Breast epithelium (tissue), 4 donors: ENCODE data around the gene MTHFD2L. TPM values are rescaled to one million over a fixed set of nuclear protein-coding genes. Genes with fewer than 3 reads are reported as not detected.

Source experiments
- DNase-seq, 2 donors: peaks; one replicate each; pipeline ENCODE4 v3.0.0-alpha.2; 2019; ENCODE audit warnings: low spot score in 2 of 2
- H3K27ac ChIP-seq, 2 donors: fragments of 200-600 bp; sonication (generic) in 1 of 2; one replicate each; pipeline ENCODE4 v1.5.1; 2016 to 2019; ENCODE audit warnings: mild to moderate bottlenecking in 1 of 2
- H3K27me3 ChIP-seq, 2 donors: fragments of 200-600 bp; sonication (generic) in 1 of 2; one replicate each; pipeline versions ENCODE4 v1.5.1 to v1.6.0; 2017 to 2019; ENCODE audit warnings: control low read depth in 1 of 2, mild to moderate bottlenecking in 1 of 2
- H3K36me3 ChIP-seq: fragments of 200-600 bp; one replicate; pipeline ENCODE4 v1.5.1; 2019
- H3K4me1 ChIP-seq, 2 donors: fragments of 200-600 bp; sonication (generic); one replicate each; pipeline ENCODE4 v1.5.1; 2016 to 2019; ENCODE audit warnings: control low read depth in 1 of 2
- H3K4me3 ChIP-seq, 3 donors: fragments of 200-600 bp; sonication (generic); 1 replicate in 2 of 3; 2 replicates in 1 of 3; pipeline ENCODE4 v1.5.1; 2016 to 2019; ENCODE audit warnings: mild to moderate bottlenecking in 3 of 3, moderate library complexity in 2 of 3
- H3K9me3 ChIP-seq, 2 donors: fragments of 200-600 bp; sonication (generic) in 1 of 2; one replicate each; pipeline ENCODE4 v1.5.1; 2016 to 2019; ENCODE audit warnings: control low read depth in 1 of 2
- CTCF ChIP-seq, 3 donors: fragments of 450-650 bp; IDR thresholded peaks; one replicate each; pipeline ENCODE4 v1.5.1; 2016 to 2017; ENCODE audit warnings: antibody characterized with exemption in 3 of 3, mild to moderate bottlenecking in 3 of 3, moderate library complexity in 3 of 3
- POLR2A ChIP-seq: fragments of 450-650 bp; IDR thresholded peaks from one replicate; pipeline ENCODE4 v1.6.1; 2016; ENCODE audit warnings: antibody characterized with exemption, mild to moderate bottlenecking, moderate library complexity
- POLR2AphosphoS5 ChIP-seq, 3 donors: sonication (generic); formaldehyde crosslinking; IDR thresholded peaks; one replicate each; pipeline ENCODE4 v1.6.1; 2017; ENCODE audit warnings: antibody characterized with exemption in 3 of 3
- intact Hi-C: fragments of 100-400 bp; cut with DNase I; formaldehyde crosslinking; loops from one replicate; pipeline ENCODE4 v1.15.1; 2023; ENCODE audit warnings: low total_unique reads
- total RNA-seq, 3 donors: library from RNA; depleted of rRNA; stranded (reverse); fragments of >200 nt; gene quantifications; one replicate each; pipeline ENCODE4 v1.1.0, GENCODE V29; 2016

The MTHFD2L gene
- total RNA-seq, 3 donors from 2014 or later, result 20.5 to 48.1 (median 29.2) TPM

- intact Hi-C loops, result no loop called here
Measured at GRCh38 chr4:74252933-74253332, 95.0 kb downstream of the MTHFD2L start.

GRCh38 chr4:74254386-74254785, 96.5 kb downstream of the MTHFD2L start:
- Histone ChIP-seq H3K9me3 (peaks cover 5 to 14% of the 10 kb centered on the region in 2 donors), H3K27me3 (no peaks in the 10 kb centered on the region), H3K4me1 (no peaks in the 10 kb centered on the region), H3K4me3 (no peak overlapping the region), H3K36me3 (no peaks in the 10 kb centered on the region), H3K27ac (no peak overlapping the region)
- TF ChIP-seq CTCF (IDR thresholded peaks at IDR 0.05), result no peak
- TF ChIP-seq POLR2AphosphoS5 (IDR thresholded peaks at IDR 0.05), result no peak
- no peak for DNase-seq
- intact Hi-C loops, result no loop called here

More at GRCh38 chr4:74252933-74253332, 95.0 kb downstream of the MTHFD2L start:
- Histone ChIP-seq H3K9me3 (peaks cover 5 to 14% of the 10 kb centered on the region in 2 donors), H3K4me3 (no peak overlapping the region), H3K27me3 (no peaks in the 10 kb centered on the region), H3K27ac (no peak overlapping the region), H3K4me1 (no peaks in the 10 kb centered on the region), H3K36me3 (no peaks in the 10 kb centered on the region)
- TF ChIP-seq POLR2A, result no peak
- TF ChIP-seq CTCF (IDR thresholded peaks at IDR 0.05), result no peak
- TF ChIP-seq POLR2AphosphoS5 (IDR thresholded peaks at IDR 0.05), result no peak
- DNase-seq, result no peak

- Histone ChIP-seq H3K9me3 (peaks cover 5 to 14% of the 10 kb centered on the region in 2 donors), H3K4me3 (no peak overlapping the region), H3K27ac (no peak overlapping the region), H3K4me1 (no peaks in the 10 kb centered on the region), H3K36me3 (no peaks in the 10 kb centered on the region), H3K27me3 (no peaks in the 10 kb centered on the region)
- intact Hi-C loops, result no loop called here
- no peak for DNase-seq
- no peak for TF ChIP-seq POLR2AphosphoS5 (IDR thresholded peaks at IDR 0.05)
- no peak for TF ChIP-seq CTCF (IDR thresholded peaks at IDR 0.05)
- no peak for TF ChIP-seq POLR2A
Measured at GRCh38 chr4:74255096-74255495, 97.2 kb downstream of the MTHFD2L start.

GRCh38 chr4:74258963-74259362, 101.0 kb downstream of the MTHFD2L start:
- Histone ChIP-seq H3K36me3 (no peaks in the 10 kb centered on the region), H3K4me1 (no peaks in the 10 kb centered on the region), H3K27ac (no peak overlapping the region), H3K9me3 (no peaks in the 10 kb centered on the region), H3K27me3 (no peaks in the 10 kb centered on the region), H3K4me3 (no peak overlapping the region)
- DNase-seq, result no peak
- TF ChIP-seq CTCF (IDR thresholded peaks at IDR 0.05), result no peak
- TF ChIP-seq POLR2A, result no peak
- TF ChIP-seq POLR2AphosphoS5 (IDR thresholded peaks at IDR 0.05), result no peak
- intact Hi-C loops, result no loop called here

DNA sequence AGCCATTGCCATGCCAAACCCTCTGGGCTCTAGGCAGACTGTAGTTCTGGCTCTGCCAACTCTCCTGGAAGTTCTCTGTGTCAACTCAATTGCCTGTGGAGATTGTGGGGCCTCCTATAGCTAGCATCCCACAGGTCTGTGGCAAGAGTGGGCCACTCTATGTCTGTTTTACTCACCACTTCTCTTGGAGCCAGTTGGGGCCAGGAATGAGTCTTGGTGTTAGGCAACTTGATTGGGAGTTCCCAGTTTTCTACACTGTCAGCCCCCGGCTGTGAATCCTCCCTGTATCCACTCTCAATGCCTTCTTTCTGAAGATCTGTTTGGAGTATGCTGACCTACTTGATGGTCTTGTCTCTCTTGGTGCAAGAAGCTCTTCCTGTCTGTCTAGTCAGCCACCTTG, 102.1 kb downstream of the MTHFD2L start:
- TF ChIP-seq POLR2A, result no peak
- no peak for TF ChIP-seq POLR2AphosphoS5 (IDR thresholded peaks at IDR 0.05)
- no peak for TF ChIP-seq CTCF (IDR thresholded peaks at IDR 0.05)
- DNase-seq, result no peak
- no peaks in the 10 kb centered on the region for H3K36me3 ChIP-seq
- no peaks in the 10 kb centered on the region for H3K9me3 ChIP-seq
- no peaks in the 10 kb centered on the region for H3K27me3 ChIP-seq
- H3K4me3 ChIP-seq, result no peak overlapping the region
- H3K4me1 ChIP-seq, result no peaks in the 10 kb centered on the region
- intact Hi-C loops, result no loop called here
- no peak overlapping the region for H3K27ac ChIP-seq
